WERI-Rb-1 (cell line): ENCODE results near the gene YBX2.

Experiments
- DNase-seq: peaks from one replicate; pipeline ENCODE4 v3.0.0-alpha.2; 2020
- H3K27ac ChIP-seq: fragments of 250-450 bp; sonication (Bioruptor Pico); 2 replicates; pipeline ENCODE4 v1.5.1; 2020; ENCODE audit warnings: mild to moderate bottlenecking, moderate library complexity
- H3K27me3 ChIP-seq: fragments of 250-450 bp; sonication (Bioruptor Pico); 2 replicates; pipeline ENCODE4 v1.5.1; 2021; ENCODE audit warnings: mild to moderate bottlenecking, low read depth, moderate library complexity; ENCODE audit not compliant: insufficient read depth, severe bottlenecking
- H3K36me3 ChIP-seq: fragments of 250-450 bp; sonication (Bioruptor Pico); 2 replicates; pipeline ENCODE4 v1.5.1; 2020; ENCODE audit warnings: mild to moderate bottlenecking, moderate library complexity
- H3K4me3 ChIP-seq: 2 replicates; pipeline ENCODE4 v1.5.1; 2011; ENCODE audit warnings: low read depth, mild to moderate bottlenecking, control low read depth, low read length
- H3K9me3 ChIP-seq: fragments of 250-450 bp; sonication (Bioruptor Pico); 2 replicates; pipeline ENCODE4 v1.5.1; 2021; ENCODE audit warnings: mild to moderate bottlenecking, moderate library complexity; ENCODE audit not compliant: severe bottlenecking
- TF ChIP-seq, protein P1 (sequence below): IDR thresholded peaks from 2 replicates; pipeline ENCODE4 v1.5.1; 2011; ENCODE audit warnings: low read depth, mild to moderate bottlenecking, control low read depth, inconsistent platforms, low read length

The YBX2 gene

DNA sequence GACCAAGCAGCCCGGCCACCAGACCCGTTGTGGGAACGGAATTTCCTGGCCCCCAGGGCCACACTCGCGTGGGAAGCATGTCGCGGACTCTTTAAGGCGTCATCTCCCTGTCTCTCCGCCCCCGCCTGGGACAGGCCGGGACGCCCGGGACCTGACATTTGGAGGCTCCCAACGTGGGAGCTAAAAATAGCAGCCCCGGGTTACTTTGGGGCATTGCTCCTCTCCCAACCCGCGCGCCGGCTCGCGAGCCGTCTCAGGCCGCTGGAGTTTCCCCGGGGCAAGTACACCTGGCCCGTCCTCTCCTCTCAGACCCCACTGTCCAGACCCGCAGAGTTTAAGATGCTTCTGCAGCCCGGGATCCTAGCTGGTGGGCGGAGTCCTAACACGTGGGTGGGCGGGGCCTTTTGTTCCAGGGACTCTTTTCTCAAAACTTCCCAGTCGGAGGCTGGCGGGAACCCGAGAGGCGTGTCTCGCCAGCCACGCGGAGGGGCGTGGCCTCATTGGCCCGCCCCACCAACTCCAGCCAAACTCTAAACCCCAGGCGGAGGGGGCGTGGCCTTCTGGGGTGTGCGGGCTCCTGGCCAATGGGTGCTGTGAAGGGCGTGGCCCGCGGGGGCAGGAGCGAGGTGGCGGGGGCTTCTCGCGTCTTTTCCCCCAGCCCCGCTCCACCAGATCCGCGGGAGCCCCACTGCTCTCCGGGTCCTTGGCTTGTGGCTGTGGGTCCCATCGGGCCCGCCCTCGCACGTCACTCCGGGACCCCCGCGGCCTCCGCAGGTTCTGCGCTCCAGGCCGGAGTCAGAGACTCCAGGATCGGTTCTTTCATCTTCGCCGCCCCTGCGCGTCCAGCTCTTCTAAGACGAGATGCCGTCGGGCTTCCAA lies 13.1 kb downstream of the YBX2 start, which contains the start of gene SLC2A4:
SLC2A4 (plus strand) TSS at position 645 of the 879 bp plus-strand sequence; CDS start at position 862, 217 bp downstream.
- H3K27me3 ChIP-seq, result no peaks in the 10 kb centered on the region
- peak within 1 kb of the TSS; percentile 57 for H3K4me3 ChIP-seq
- H3K27ac ChIP-seq, result peak within 1 kb of the TSS; percentile 49
- TF ChIP-seq, protein P1, sequence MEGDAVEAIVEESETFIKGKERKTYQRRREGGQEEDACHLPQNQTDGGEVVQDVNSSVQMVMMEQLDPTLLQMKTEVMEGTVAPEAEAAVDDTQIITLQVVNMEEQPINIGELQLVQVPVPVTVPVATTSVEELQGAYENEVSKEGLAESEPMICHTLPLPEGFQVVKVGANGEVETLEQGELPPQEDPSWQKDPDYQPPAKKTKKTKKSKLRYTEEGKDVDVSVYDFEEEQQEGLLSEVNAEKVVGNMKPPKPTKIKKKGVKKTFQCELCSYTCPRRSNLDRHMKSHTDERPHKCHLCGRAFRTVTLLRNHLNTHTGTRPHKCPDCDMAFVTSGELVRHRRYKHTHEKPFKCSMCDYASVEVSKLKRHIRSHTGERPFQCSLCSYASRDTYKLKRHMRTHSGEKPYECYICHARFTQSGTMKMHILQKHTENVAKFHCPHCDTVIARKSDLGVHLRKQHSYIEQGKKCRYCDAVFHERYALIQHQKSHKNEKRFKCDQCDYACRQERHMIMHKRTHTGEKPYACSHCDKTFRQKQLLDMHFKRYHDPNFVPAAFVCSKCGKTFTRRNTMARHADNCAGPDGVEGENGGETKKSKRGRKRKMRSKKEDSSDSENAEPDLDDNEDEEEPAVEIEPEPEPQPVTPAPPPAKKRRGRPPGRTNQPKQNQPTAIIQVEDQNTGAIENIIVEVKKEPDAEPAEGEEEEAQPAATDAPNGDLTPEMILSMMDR, result no peak
- no peaks in the 10 kb centered on the region for H3K36me3 ChIP-seq
- H3K9me3 ChIP-seq, result no peaks in the 10 kb centered on the region
- DNase-seq, result peak; percentile 97

DNA sequence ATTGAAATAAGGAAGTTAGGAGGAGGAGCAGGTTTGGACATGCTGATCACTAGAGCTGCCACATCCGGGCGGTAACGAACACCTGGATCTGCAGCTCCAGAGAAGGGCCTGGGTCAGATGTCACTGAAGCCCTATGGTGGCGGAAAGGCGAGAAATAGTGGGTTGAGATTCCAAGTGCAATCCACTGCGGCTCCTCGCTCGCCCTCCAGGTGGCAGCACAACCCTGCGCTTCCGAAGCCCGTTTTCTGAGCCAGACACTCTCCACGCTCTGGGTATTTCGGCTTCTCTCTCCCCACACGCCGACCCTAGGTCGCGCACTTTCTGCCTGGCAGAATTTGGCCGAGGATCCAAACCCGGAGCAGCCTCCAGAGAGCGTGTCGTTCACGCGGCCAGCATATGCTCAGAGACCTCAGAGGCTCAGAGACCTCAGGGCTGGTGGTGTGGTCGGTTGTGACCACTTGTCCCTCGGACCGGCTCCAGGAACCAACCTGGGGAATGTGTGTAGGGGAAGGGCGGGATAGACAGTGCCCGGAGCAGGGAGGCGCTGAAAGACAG lies 13.8 kb downstream of the YBX2 start:
- peak; percentile 85 for DNase-seq
- H3K36me3 ChIP-seq, result no peaks in the 10 kb centered on the region
- H3K4me3 ChIP-seq, result peak overlapping the region; percentile 57
- no peaks in the 10 kb centered on the region for H3K27me3 ChIP-seq
- H3K9me3 ChIP-seq, result no peaks in the 10 kb centered on the region
- TF ChIP-seq, protein P1, result peak; percentile 95
- peak overlapping the region; percentile 49 for H3K27ac ChIP-seq

DNA sequence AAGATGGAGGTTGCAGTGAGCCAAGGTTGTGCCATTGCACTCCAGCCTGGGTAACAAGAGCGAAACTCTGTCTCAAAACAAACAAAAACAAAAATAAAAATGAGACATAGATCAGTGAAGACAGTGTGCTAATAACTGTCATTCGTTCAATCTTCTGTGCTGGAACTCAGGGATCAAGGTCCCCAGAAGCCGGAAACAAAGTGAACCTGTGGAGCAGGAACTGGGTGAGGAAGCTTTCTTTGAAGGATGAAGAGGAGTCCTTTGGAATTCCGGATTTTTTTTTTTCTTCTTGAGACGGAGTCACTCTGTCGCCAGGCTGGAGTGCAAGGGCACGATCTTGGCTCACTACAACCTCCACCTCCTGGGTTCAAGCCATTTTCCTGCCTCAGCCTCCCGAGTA lies 15.0 kb downstream of the YBX2 start:
- no peaks in the 10 kb centered on the region for H3K27me3 ChIP-seq
- TF ChIP-seq, protein P1, result no peak
- H3K4me3 ChIP-seq, result no peak overlapping the region
- H3K36me3 ChIP-seq, result no peaks in the 10 kb centered on the region
- H3K9me3 ChIP-seq, result no peaks in the 10 kb centered on the region
- no peak overlapping the region for H3K27ac ChIP-seq
- no peak for DNase-seq

DNA sequence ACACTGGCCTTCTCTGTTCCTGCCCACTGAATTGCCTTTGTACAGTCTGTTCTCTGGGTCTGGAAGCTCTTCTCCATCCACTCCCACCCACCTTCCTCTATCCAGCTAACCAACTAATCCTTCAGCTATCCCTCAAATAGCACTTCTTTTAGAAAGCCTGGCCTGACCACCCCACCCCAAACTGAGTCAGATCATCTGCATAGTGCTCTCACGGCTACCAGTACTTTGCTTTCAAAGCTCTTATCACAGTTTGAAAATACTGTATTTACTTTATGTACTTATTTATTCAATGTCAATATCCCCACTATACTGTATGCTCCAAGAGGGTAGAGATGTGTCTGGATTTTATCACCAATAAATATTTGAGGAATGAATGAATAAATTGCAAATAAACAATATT lies 27.7 kb downstream of the YBX2 start:
- H3K9me3 ChIP-seq, result no peaks in the 10 kb centered on the region
- H3K4me3 ChIP-seq, result no peak overlapping the region
- no peak for DNase-seq
- no peaks in the 10 kb centered on the region for H3K36me3 ChIP-seq
- H3K27ac ChIP-seq, result no peak overlapping the region
- TF ChIP-seq, protein P1, result no peak
- no peaks in the 10 kb centered on the region for H3K27me3 ChIP-seq

DNA sequence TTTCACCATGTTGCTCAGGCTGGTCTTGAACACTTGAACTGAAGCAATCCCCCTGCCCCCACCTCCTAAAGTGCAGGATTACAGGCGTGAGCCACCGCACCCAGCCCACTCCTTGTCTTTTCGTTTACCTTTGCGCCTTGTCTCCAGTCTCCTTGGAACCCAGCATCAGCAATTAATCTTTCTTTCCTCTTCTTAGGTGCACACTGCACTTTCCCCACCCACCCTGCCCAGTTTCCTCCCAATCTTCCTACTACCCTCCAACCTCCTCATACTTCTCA lies 30.7 kb downstream of the YBX2 start:
- no peaks in the 10 kb centered on the region for H3K9me3 ChIP-seq
- DNase-seq, result no peak
- peaks cover 10% of the 10 kb centered on the region for H3K36me3 ChIP-seq
- TF ChIP-seq, protein P1, result no peak
- H3K27me3 ChIP-seq, result no peaks in the 10 kb centered on the region
- H3K27ac ChIP-seq, result peak overlapping the region; percentile 42
- H3K4me3 ChIP-seq, result no peak overlapping the region
